ENCODE results near the gene GOT2. TPM values are rescaled to one million over a fixed set of nuclear protein-coding genes. Genes with fewer than 3 reads are reported as not detected.

The GOT2 gene
- total and polyA plus RNA-seq, 2 donors (not counting 3 experiments of a cell fraction or from before 2014, with no cell fraction given): 53.4 to 127 TPM

DNA sequence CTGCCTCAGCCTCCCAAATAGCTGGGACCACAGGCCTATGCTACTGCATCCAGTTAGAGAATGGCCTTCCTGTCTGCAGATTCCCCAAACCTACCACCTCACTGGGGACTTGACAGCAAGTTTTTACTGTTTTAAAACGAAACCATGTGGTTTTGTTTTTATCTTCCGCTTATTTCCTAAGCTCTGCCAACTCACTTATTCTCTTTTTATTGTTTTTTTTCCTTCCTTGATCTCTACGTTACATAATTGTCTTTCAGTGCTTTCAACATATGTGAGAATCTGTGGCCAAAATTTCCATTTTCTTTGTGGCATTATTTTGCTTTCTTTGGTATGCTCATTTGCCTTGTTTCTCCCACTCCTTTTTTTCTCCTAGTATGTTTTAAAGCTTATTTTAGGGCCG, 35.0 kb downstream of the GOT2 start:
- H3K27me3 ChIP-seq (ENCODE audit: control insufficient read depth in 2 of 2, insufficient read depth in 2 of 2, low read length in 2 of 2): no peaks in the 10 kb centered on the region
- H3K9me3 ChIP-seq (replicated peaks; ENCODE audit: control insufficient read depth, insufficient read depth, low read length): no peaks in the 10 kb centered on the region
- no peak overlapping the region for H3K27ac ChIP-seq (ENCODE audit: insufficient read depth, low read depth, low read length)
- H4K20me1 ChIP-seq (replicated peaks; ENCODE audit: control insufficient read depth, extremely low read depth, insufficient read depth, low read length): no peaks in the 10 kb centered on the region
- no peak overlapping the region for H3K9ac ChIP-seq (replicated peaks; ENCODE audit: extremely low read depth, insufficient read depth, low read length)
- H3K79me2 ChIP-seq (ENCODE audit: control insufficient read depth, insufficient read depth, low read length): no peaks in the 10 kb centered on the region
- H3K4me1 ChIP-seq (ENCODE audit: control insufficient read depth, extremely low read depth, insufficient read depth, low read length): no peaks in the 10 kb centered on the region
- intact Hi-C loops (cut with micrococcal nuclease) (no loop called here), dilution Hi-C loops (cut with MboI; ENCODE audit: extremely low pct_ligation_motif_present, low sequenced_read_pairs) (no loop called here)
- no peaks in the 10 kb centered on the region for H3K36me3 ChIP-seq (ENCODE audit: control insufficient read depth in 2 of 2, extremely low read depth in 1 of 2, insufficient read depth in 2 of 2, low read length in 2 of 2)
- no peak overlapping the region for H2AFZ ChIP-seq (ENCODE audit: low read depth, low read length)
- no peak overlapping the region for H3K4me2 ChIP-seq (ENCODE audit: insufficient read depth, low read length)
- no peaks in the 10 kb centered on the region for H3K9me1 ChIP-seq (replicated peaks; ENCODE audit: control insufficient read depth, extremely low read depth, insufficient read depth, low read length)
- FAIRE-seq: no peak
- ChIA-PET CTCF (interaction anchor here (0.6 to 3.1 kb wide), 4 partner anchors 15 to 137 kb away, joined by 3 to 9 read pairs (median 4); partner anchors contain the start of gene SLC38A7), POLR2A (no interaction called here)
- BruUV-seq (replicated peaks): no TSS peak
- no peak for TF ChIP-seq POLR2A (IDR thresholded peaks at IDR 0.05; ENCODE audit: low read depth, low read length)
- no peak for TF ChIP-seq JUN (IDR thresholded peaks at IDR 0.05; ENCODE audit: borderline replicate concordance, insufficient read depth, insufficient read length, low read depth)
- no peak for TF ChIP-seq EZH2 (IDR thresholded peaks at IDR 0.05; ENCODE audit: borderline replicate concordance, low read depth, low read length, severe bottlenecking)
- no peak for TF ChIP-seq POLR2AphosphoS5 (IDR thresholded peaks at IDR 0.05; ENCODE audit: insufficient read depth, low read depth, low read length)
- no peak for TF ChIP-seq GATA2 (IDR thresholded peaks at IDR 0.05; ENCODE audit: insufficient read depth, insufficient read length, low read depth, low read length)
- TF ChIP-seq, protein P1, sequence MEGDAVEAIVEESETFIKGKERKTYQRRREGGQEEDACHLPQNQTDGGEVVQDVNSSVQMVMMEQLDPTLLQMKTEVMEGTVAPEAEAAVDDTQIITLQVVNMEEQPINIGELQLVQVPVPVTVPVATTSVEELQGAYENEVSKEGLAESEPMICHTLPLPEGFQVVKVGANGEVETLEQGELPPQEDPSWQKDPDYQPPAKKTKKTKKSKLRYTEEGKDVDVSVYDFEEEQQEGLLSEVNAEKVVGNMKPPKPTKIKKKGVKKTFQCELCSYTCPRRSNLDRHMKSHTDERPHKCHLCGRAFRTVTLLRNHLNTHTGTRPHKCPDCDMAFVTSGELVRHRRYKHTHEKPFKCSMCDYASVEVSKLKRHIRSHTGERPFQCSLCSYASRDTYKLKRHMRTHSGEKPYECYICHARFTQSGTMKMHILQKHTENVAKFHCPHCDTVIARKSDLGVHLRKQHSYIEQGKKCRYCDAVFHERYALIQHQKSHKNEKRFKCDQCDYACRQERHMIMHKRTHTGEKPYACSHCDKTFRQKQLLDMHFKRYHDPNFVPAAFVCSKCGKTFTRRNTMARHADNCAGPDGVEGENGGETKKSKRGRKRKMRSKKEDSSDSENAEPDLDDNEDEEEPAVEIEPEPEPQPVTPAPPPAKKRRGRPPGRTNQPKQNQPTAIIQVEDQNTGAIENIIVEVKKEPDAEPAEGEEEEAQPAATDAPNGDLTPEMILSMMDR (IDR thresholded peaks at IDR 0.05; ENCODE audit: extremely low read depth in 1 of 2, insufficient read depth in 1 of 2, low read depth in 1 of 2, low read length in 2 of 2): no peak
- TF ChIP-seq MYC (IDR thresholded peaks at IDR 0.05; ENCODE audit: low read depth, low read length): no peak
- TF ChIP-seq FOS (IDR thresholded peaks at IDR 0.05; ENCODE audit: borderline replicate concordance, insufficient read depth, low read length): no peak
- TF ChIP-seq, protein P2, sequence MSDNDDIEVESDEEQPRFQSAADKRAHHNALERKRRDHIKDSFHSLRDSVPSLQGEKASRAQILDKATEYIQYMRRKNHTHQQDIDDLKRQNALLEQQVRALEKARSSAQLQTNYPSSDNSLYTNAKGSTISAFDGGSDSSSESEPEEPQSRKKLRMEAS (IDR thresholded peaks at IDR 0.05; ENCODE audit: insufficient read depth, insufficient read length): no peak
- DNase-seq (ENCODE audit: low read depth, low spot score): no peak
- H3K4me3 ChIP-seq (replicated peaks in 1 of 3; ENCODE audit: insufficient read depth in 1 of 3, low read depth in 1 of 3, low read length in 3 of 3): no peak overlapping the region

Measured in endothelial cell of umbilical vein (primary cell).